GM13976 (cell line): ENCODE results near the gene PLCXD1.
"Not testable (repeated sequence)": the region's sequence is repeated elsewhere in the genome, so short reads cannot be mapped to it uniquely, and the experiment has no call there.

Experiments
- DNase-seq: peaks from one replicate; pipeline ENCODE4 v3.0.0; 2012; ENCODE audit warnings: low spot score
- in situ Hi-C: fragments of 300-500 bp; cut with MboI; formaldehyde crosslinking; loops from one replicate; pipeline ENCODE4 v1.12.0; 2022; ENCODE audit warnings: low sequenced_read_pairs, mixed read lengths, inconsistent platforms; ENCODE audit not compliant: unreplicated experiment
- TF ChIP-seq, protein P1 (sequence below): IDR thresholded peaks from 2 replicates; pipeline ENCODE4 v1.5.1; 2012; ENCODE audit warnings: borderline replicate concordance, mild to moderate bottlenecking; ENCODE audit not compliant: insufficient read depth; ENCODE audit errors: extremely low read depth, missing control alignments, control extremely low read depth

Gene PLCXD1, protein sequence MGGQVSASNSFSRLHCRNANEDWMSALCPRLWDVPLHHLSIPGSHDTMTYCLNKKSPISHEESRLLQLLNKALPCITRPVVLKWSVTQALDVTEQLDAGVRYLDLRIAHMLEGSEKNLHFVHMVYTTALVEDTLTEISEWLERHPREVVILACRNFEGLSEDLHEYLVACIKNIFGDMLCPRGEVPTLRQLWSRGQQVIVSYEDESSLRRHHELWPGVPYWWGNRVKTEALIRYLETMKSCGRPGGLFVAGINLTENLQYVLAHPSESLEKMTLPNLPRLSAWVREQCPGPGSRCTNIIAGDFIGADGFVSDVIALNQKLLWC

DNA sequence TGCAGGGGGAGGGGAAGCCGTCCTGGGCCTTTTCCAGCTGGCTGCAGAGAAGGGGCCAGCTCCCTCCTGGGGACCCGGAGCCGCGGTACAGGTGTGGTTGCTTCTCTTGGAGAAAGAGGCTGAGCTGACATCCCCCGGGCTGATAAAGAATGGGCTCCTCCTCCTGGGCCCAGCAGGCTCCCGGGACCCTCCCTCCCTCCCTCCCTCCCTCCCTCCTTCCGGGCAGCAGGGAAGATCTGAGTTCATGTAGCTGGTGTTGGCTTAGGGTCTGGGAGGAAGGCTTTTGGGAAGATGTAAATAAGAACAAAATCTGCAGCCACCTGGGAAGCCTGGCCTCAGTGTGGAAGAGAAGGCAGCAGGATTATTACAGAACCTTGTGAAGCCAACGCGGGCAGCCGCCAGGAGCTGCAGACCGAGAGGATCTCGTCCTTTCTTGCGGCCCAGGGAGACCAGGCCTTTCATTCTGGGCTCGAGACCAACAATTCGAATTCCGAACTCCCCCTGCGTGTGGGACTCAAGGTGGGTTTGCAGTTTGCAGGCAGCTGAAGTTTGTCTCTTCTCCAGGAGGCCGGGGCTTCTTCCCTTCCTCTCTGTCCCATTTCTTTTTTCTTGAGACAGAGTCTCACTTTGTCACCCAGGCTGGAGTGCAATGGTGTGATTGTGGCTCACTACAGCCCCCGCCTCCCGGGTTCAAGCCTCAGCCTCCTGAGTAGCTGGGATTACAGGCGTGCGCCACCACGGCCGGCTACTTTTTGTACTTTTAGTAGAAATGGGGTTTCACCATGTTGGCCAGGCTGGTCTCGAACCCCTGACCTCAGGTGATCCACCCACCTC is at the start of gene PLCXD1:
TSS of gene PLCXD1 (plus strand) at position 216 of the 834 bp plus-strand sequence. CDS start 2,807 bp downstream, outside the sequence.
- TF ChIP-seq, protein P1, sequence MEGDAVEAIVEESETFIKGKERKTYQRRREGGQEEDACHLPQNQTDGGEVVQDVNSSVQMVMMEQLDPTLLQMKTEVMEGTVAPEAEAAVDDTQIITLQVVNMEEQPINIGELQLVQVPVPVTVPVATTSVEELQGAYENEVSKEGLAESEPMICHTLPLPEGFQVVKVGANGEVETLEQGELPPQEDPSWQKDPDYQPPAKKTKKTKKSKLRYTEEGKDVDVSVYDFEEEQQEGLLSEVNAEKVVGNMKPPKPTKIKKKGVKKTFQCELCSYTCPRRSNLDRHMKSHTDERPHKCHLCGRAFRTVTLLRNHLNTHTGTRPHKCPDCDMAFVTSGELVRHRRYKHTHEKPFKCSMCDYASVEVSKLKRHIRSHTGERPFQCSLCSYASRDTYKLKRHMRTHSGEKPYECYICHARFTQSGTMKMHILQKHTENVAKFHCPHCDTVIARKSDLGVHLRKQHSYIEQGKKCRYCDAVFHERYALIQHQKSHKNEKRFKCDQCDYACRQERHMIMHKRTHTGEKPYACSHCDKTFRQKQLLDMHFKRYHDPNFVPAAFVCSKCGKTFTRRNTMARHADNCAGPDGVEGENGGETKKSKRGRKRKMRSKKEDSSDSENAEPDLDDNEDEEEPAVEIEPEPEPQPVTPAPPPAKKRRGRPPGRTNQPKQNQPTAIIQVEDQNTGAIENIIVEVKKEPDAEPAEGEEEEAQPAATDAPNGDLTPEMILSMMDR = no peak
- DNase-seq = peak; percentile 78
- in situ Hi-C loops = no loop called here

DNA sequence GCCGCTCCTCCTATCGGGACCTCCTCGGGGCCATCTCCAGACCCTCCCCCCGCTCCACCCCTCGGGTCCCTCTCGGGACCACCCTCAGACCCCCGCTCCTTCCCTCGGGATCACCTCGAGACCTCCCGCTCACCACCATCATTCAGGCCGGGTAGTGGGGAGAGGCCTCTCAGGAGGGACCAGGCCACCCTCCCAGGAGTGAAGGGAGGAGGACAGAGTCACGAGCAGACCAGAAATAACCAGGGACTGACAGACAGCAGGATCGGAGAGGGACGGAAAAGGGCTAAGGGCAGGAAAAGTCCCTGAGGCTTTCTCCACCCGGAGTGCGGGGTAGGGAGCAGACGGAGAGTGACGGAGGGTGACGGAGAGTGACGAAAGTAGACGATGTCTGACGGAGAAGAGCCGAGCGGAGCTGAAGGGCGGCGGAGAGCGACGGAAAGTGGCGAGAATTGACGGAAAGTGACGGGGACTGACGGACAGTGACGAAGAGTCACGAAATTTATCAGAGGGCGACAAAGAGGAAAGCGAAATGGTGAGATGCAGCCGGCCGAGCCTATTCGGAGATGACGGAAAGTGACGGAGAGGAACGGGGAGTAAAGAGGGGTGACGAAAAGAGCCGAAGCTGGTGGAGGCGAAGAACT is 49.4 kb upstream of the PLCXD1 start:
- DNase-seq, in situ Hi-C loops: not testable (repeated sequence)

GRCh38 chrX:232278-232655 is 48.9 kb upstream of the PLCXD1 start:
- in situ Hi-C loops = not testable (repeated sequence)

GRCh38 chrX:236201-236600 is 45.0 kb upstream of the PLCXD1 start:
- in situ Hi-C loops, DNase-seq: not testable (repeated sequence)

More at GRCh38 chrX:232278-232655, 48.9 kb upstream of the PLCXD1 start:
- not testable (repeated sequence) for DNase-seq

DNA sequence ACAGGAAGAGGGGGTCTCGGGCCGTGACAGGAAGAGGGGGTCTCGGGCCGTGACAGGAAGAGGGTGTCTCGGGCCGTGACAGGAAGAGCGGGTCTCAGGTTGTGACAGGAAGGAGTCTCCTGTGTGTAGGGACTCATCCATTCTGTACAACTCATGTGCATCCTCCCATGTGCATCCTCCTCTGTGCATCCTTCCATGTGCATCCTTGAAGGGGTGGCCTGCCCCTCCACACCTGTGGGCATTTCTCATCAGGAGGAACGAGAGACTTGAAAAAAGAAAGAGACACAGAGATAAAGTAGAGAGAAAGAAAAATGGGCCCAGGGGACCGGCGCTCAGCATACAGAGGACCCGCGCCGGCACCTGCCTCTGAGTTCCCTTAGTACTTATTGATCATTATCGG is 30.2 kb upstream of the PLCXD1 start:
- TF ChIP-seq, protein P1 = no peak
- no peak for DNase-seq
- in situ Hi-C loops = no loop called here

GRCh38 chrX:251396-252243 is 29.6 kb upstream of the PLCXD1 start:
- DNase-seq, in situ Hi-C loops: not testable (repeated sequence)

DNA sequence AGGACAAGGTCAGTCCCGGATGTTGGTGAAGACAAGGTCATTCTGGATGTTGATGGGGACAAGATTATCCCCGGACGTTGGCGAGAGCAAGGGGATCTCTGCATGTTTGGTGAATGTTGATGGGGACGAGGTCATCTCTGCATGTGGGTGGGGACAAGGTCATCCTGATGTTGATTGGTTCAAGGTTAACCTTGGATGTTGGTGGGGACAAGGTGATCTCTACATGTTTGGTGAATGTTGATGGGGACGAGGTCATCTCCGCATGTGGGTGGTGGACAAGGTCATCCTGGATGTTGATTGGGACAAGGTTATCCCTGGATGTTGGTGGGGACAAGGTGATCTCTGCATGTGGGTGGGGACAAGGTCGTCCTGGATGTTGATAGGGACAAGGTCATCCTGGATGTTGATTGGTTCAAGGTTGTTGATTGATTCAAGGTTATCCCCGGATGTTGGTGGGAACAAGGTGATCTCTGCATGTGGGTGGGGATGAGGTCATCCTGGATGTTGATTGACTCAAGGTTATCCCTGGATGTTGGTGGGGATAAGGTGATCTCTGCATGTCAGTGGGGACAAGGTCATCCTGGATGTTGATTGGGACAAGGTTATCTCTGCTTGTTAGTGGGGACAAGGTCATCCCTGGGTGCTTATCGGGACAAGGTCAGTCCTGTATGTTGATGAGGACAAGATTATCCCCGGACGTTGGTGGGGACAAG is 28.8 kb upstream of the PLCXD1 start:
- in situ Hi-C loops = no loop called here

GRCh38 chrX:252957-253291 is 28.3 kb upstream of the PLCXD1 start:
- TF ChIP-seq, protein P1 = no peak
- no peak for DNase-seq
- in situ Hi-C loops = no loop called here

More for the DNA sequence above, 28.8 kb upstream of the PLCXD1 start:
- DNase-seq = no peak
- TF ChIP-seq, protein P1 = no peak
